ENCODE results near the gene NCOA1. TPM values are rescaled to one million over a fixed set of nuclear protein-coding genes. Genes with fewer than 3 reads are reported as not detected.
A peak's percentile ranks its signal among the peaks of the same experiment; 100 is the strongest.

Gene NCOA1
- total RNA-seq, 2 experiments from 2014 or later: 6.1 to 12.1 TPM

DNA sequence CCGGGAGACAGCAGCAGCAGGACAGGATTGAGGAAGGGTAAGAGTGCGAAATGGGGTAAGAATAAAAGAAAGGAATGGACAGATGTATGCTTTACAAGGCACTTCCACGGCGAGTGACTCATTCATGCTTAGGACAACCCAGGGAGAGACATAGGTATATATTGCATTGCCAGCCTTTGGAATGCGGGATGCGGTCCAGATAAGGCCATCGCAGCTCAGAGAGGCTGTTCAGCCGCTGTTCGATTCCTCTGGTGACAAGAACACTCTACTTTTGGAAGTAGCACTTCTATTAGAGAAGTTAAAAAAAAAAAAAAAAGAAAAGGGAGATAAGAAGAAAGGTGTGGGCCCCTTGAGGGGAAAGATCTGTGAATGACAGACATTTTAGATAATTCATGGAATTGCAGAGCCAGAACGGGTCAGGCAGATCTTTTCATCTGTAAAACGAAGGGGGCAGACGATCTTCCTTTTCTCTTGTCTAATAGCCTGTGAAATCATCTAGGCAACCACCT is 819 bp upstream of the NCOA1 start:
- Histone ChIP-seq H2AFZ (ENCODE audit: low read length) (peak overlapping the region; percentile 87), H4K20me1 (ENCODE audit: insufficient read depth, low read length) (no peaks in the 10 kb centered on the region), H3K4me3 (ENCODE audit: low read depth, low read length, poor library complexity, severe bottlenecking) (peak overlapping the region; percentile 70), H3K79me2 (ENCODE audit: insufficient read depth, low read depth, low read length) (no peaks in the 10 kb centered on the region), H3K9me2 (ENCODE audit: insufficient read depth, low read length) (no peaks in the 10 kb centered on the region), H3K4me2 (ENCODE audit: low read length) (peak overlapping the region; percentile 85), H3K9me3 (ENCODE audit: low read length) (no peaks in the 10 kb centered on the region), H3K27ac (ENCODE audit: low read depth, low read length, poor library complexity, severe bottlenecking) (peak overlapping the region; percentile 59), H3K36me3 (ENCODE audit: insufficient read depth, low read length) (no peaks in the 10 kb centered on the region), H3K4me1 (ENCODE audit: insufficient read depth, low read length, poor library complexity, severe bottlenecking) (peaks cover 22% of the 10 kb centered on the region)
- intact Hi-C loops (cut with micrococcal nuclease; ENCODE audit: unreplicated experiment): loop anchor here (2.0 to 10.0 kb wide), 3 partner anchors 302 to 545 kb away; partner anchors contain the start of genes CENPO, PTRHD1 and UBXN2A
- TF ChIP-seq EZH2phosphoT487 (IDR thresholded peaks at IDR 0.05; ENCODE audit: borderline replicate concordance, low read depth, low read length) (no peak), CTCF (conservative IDR thresholded peaks at IDR 0.05; ENCODE audit: low read length) (no peak)
- CTCF ChIA-PET (ENCODE audit: unreplicated experiment): no interaction called here
- BruUV-seq (replicated peaks): no TSS peak
- POLR2A ChIA-PET: no interaction called here
- no peak for DNase-seq (ENCODE audit: low spot score)

GRCh38 chr2:24491542-24492420 is 727 bp downstream of the NCOA1 start:
- Histone ChIP-seq H3K79me2 (ENCODE audit: insufficient read depth, low read depth, low read length) (no peaks in the 10 kb centered on the region), H3K4me1 (ENCODE audit: insufficient read depth, low read length, poor library complexity, severe bottlenecking) (peaks cover 22% of the 10 kb centered on the region), H2AFZ (ENCODE audit: low read length) (peak overlapping the region; percentile 59), H4K20me1 (ENCODE audit: insufficient read depth, low read length) (no peaks in the 10 kb centered on the region), H3K4me3 (ENCODE audit: low read depth, low read length, poor library complexity, severe bottlenecking) (peak overlapping the region; percentile 70), H3K27ac (ENCODE audit: low read depth, low read length, poor library complexity, severe bottlenecking) (peak overlapping the region; percentile 57), H3K4me2 (ENCODE audit: low read length) (peak overlapping the region; percentile 73), H3K9me3 (ENCODE audit: low read length) (no peaks in the 10 kb centered on the region), H3K36me3 (ENCODE audit: insufficient read depth, low read length) (no peaks in the 10 kb centered on the region), H3K9me2 (ENCODE audit: insufficient read depth, low read length) (no peaks in the 10 kb centered on the region)
- ChIA-PET POLR2A (no interaction called here), CTCF (ENCODE audit: unreplicated experiment) (no interaction called here)
- TF ChIP-seq CTCF (conservative IDR thresholded peaks at IDR 0.05; ENCODE audit: low read length) (no peak), EZH2phosphoT487 (IDR thresholded peaks at IDR 0.05; ENCODE audit: borderline replicate concordance, low read depth, low read length) (no peak)
- no TSS peak for BruUV-seq (replicated peaks)
- DNase-seq (ENCODE audit: low spot score): peak; percentile 54
- intact Hi-C loops (cut with micrococcal nuclease; ENCODE audit: unreplicated experiment): loop anchor here (2.0 to 10.0 kb wide), 3 partner anchors 301 to 547 kb away; partner anchors contain the start of genes CENPO, PTRHD1 and UBXN2A

All from OCI-LY7 (cell line).